IPS DF 4.7 (cell line): ENCODE data around the gene FRMPD4.

Experiments
- DNase-seq: peaks from one replicate; pipeline ENCODE4 v3.0.0-alpha.2; 2013; ENCODE audit warnings: low spot score; ENCODE audit errors: extremely low read depth

FRMPD4 gene

DNA sequence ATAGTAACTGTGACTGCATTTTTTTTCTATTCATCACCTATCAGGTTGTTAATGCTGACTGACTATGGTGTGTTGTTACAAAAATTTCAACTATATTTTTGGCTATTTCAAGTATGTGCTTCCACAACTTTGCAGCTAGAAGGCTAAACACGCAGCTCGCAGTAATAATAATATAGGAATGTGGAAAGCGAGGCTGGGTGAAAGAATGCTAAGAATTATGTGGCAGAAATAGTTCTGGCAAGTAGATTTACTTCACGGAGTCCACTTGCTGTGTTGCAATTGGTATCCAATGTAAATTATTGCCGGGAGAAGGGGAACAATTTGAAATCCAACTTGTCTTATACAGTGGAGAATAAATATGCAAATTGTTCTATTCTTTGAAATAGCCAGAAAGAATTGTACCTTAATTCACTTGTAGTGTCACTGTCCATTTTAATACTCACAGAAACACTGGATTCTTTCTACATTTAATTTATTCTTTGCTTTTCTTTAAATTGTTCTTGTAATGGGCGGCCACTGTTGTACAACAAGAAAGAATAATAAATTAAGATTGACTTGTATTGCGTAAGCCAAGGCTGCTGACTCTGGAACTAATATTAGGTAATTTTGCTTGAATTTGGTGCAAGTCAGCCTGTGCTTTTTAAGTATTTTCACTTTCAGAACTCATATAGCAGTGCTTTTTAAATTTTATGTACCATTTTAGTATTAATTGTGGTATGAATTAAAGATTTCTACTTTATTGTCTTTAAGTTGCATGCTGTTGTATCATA, 154.9 kb downstream of the FRMPD4 start:
- no peak for DNase-seq

GRCh38 chrX:12297353-12297752, 159.1 kb downstream of the FRMPD4 start:
- no peak for DNase-seq

DNA sequence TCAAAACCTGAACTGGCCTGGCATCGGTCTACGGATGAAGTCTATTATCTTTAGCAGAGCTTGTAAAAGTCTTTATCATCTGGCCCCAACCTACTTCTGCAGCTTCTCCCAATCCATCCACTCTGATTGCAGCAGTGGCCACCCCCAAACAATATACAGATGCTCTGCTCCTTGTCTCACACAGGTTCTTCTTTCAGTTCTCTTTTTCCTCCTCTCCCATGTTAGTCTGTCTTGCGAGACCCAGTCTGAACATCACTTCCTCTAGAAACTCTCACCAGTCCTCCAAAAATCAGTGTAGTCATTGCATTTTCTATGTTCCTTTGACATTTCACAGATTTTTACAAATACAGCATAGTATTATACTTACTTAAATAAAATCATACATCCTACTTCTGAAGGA, 163.0 kb downstream of the FRMPD4 start:
- no peak for DNase-seq

GRCh38 chrX:12304261-12304660, 166.0 kb downstream of the FRMPD4 start:
- DNase-seq = no peak

DNA sequence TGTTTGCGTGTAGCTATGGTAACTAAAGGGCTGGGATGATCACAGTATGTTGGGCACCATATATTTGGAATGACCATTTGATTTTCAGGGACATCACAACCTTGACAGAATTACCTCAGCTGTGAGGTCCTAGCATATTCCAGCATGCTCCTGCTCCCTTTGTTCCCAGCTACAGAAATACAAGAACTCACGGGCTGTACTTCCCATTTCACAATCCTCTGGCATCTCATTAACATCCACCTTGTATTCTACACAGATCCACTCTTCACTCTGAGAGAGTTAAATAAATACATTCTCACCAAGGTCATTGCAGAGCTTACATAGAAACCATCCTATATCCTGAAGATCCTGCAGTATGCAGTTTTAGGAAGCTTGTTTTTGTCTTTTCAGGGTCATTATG, 169.7 kb downstream of the FRMPD4 start:
- no peak for DNase-seq

DNA sequence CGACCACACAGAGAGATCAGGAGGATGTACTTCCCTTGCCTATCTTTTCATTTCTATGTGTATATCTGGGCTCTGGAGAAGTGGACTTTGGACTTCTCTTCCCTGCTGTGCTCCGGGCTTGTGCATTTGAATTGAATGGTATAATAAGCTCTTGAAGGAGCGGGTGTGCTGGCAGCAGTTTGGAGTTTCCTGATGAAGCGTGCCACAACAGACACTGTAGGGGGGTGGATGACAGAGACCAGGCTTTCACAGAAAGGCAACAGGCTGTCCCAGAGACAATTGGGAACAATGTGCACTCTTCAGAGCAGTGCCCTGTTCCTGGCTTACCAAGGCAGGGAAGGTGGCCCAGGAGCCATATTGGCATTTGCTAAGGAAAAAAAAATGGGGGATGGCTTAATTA, 170.1 kb downstream of the FRMPD4 start:
- no peak for DNase-seq

- DNase-seq = no peak
Observed at GRCh38 chrX:12309040-12309743, 170.9 kb downstream of the FRMPD4 start.

GRCh38 chrX:12309744-12310076, 171.4 kb downstream of the FRMPD4 start:
- DNase-seq = no peak

DNA sequence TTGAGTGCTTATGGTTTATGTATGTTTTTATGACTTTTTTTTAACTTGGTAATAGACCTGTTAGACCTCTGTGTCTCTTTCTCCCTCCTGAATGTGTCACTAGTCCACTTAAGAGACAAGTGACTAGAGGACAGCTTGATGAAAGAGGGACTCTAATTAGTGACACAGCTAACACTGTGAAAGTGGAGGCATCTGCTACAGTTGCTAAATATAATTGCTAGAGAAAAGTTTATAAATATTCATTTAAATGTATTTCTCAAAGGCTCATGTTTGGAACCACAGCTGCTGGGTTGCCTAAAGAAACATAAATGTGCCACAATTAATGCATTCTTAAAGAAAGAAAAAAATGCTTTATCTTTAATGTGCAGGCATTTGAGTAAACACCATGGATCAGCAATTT, 176.4 kb downstream of the FRMPD4 start:
- DNase-seq = no peak

DNA sequence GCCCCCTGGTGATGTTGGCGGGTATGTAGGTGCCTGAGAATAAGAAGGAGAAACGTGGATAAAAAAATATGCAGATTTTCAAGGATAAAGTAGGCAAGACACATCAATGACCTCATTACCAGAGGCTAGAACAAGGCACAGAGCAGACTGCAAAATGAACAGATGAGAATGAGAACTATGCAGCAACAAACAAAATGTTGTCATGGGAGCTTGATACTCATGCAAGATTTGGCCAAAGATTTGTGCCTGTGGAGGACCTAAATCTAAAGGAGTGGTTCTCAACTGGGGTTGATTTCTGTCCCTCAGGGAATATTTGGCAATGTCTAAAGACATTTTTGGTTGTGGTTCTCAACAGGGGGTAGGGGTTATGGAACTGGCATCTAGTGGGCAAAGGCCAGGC, 177.3 kb downstream of the FRMPD4 start:
- no peak for DNase-seq

DNA sequence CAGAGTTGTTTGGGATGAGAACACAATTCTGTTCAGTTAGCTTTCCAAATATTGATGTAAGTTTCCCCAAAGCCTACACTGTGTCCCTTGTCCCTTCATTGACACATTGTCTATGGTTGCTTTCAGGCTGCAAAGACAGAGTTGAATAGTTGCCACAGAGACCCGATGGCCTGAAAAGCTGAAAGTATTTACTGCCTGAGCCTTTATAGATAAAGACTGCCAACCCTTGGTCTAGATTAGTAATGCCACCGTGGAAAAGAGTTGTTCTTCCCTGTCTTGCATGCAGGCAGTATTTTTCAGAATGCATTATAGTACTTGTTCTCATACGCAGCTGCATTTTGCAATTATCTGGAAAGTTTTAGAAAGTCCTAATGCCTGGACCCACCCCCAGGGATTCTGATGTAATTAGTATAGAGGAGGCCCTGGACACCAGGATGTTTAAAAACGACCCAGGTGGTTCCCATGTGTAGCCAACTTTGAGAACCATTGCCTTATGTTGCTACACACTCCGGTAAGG, 180.8 kb downstream of the FRMPD4 start:
- no peak for DNase-seq

- no peak for DNase-seq
Observed at GRCh38 chrX:12319992-12320391, 181.7 kb downstream of the FRMPD4 start.

GRCh38 chrX:12322031-12322430, 183.8 kb downstream of the FRMPD4 start:
- no peak for DNase-seq

DNA sequence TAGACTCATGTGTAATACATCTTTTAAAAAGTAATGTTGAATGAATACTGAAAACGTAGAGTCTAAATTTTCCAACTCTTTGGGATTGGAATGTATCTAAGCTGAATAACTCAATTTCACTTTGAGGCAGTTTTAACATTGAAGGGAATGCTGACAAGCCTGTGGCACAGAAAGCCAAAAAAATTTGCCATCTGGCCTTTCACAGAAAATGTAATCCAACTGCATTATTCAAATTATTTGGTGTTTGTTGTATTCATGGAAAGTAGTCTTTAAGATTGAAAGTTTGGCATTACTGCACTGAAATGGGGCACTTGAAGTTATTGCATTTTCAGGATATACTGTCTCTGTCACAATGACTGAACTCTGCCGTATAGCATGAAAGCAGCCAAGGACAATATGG, 186.9 kb downstream of the FRMPD4 start:
- DNase-seq = no peak

DNA sequence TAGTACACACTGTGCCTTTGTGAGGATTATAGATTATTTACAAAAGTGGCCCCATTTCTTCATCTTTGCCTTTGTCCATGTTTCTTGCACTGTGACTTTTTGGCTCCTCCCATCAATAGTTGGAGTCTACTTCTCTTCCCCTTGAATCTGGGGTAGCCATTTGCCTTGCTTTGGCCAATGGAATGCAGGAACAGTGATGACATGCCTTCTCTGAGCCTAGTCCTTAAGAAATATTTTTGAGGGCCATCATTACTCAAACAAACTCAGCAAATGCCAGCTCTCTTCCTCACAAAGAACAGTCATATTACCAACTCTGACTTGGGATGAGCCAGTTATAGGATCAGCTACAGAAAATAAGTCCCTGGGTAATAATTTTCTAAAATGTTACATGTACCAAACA, 189.6 kb downstream of the FRMPD4 start:
- no peak for DNase-seq

- no peak for DNase-seq
Observed at GRCh38 chrX:12329476-12329875, 191.2 kb downstream of the FRMPD4 start.

DNA sequence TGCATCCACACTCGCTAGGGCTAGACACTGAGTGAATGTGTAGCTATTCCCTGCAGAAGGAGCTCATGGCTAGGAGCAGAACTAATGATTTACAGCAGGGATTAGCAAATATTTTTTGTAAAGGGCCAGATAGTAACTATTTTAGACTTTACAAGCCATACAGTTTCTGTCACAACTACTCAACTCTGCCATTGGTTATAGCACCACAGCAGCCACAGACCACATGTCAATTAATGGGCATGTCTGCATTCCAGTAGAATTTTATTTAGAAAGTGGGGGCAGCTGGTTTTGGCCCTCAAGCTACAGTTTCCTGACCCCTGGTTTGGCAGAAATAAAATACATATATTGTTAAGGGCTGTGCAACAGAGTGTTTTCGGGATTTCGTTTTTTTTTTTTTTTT, 192.6 kb downstream of the FRMPD4 start:
- DNase-seq = no peak

- no peak for DNase-seq
Observed at GRCh38 chrX:12332786-12333347, 194.6 kb downstream of the FRMPD4 start.

GRCh38 chrX:12339921-12340320, 201.6 kb downstream of the FRMPD4 start:
- DNase-seq = no peak

GRCh38 chrX:12344954-12345353, 206.7 kb downstream of the FRMPD4 start:
- DNase-seq = no peak

DNA sequence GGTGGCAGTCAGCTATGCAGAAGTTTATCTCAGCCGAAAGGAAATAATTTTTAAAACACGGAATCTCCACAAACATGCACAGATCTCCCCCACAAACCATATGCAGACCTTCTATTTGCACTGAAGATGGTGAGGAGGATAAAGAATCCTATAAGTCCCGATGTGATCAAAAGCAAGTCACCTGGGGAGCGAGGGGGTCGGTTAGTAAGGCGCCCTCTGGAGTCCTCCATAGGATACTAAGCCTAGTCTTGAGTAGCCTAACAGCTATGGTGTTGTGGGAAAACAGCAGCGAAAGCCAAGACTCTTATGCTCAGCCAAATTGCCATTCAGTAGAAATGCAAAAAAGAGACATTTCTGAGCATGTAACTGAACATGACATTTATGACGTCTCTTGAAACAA, 210.9 kb downstream of the FRMPD4 start:
- DNase-seq = no peak

DNA sequence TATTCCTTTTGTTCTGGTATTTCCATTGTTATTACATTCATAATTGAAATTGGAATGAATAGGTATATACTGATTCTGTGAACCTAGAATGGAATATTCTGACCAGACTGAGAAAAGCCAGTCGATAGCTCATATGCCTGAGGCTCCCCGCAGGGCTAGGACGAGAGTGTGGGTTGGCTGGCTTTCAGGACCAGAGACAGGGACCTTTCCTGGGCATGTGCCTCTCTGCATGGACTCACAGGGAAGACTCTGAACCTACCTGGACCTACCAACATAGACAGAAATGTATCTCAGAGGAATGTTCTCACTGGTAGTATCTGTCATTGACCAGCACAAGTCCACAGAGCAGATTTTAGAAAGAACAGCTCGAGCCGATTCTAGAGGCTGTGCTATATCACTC, 214.6 kb downstream of the FRMPD4 start:
- DNase-seq = no peak

- no peak for DNase-seq
Observed at GRCh38 chrX:12360383-12360782, 222.1 kb downstream of the FRMPD4 start.
